GM18502 (cell line): ENCODE data around the gene PRDM5.
"Not testable (repeated sequence)": the region's sequence is repeated elsewhere in the genome, so short reads cannot be mapped to it uniquely, and the experiment has no call there.

Experiments
- ATAC-seq: cut with Tn5 transposase; IDR thresholded peaks from one replicate; pipeline ENCODE4 v1.9.1; 2021; ENCODE audit warnings: mild to moderate bottlenecking; ENCODE audit not compliant: unreplicated experiment, poor library complexity

Gene PRDM5

GRCh38 chr4:120769227-120769626 is 153.3 kb downstream of the PRDM5 start:
- ATAC-seq = no peak

- ATAC-seq = no peak
Measured at GRCh38 chr4:120765260-120765680, 157.3 kb downstream of the PRDM5 start.

GRCh38 chr4:120763650-120764049 is 158.9 kb downstream of the PRDM5 start:
- no peak for ATAC-seq

GRCh38 chr4:120761070-120761469 is 161.5 kb downstream of the PRDM5 start:
- no peak for ATAC-seq

GRCh38 chr4:120760047-120760446 is 162.5 kb downstream of the PRDM5 start:
- ATAC-seq = no peak

GRCh38 chr4:120755864-120756263 is 166.7 kb downstream of the PRDM5 start:
- ATAC-seq = no peak

GRCh38 chr4:120754590-120754989 is 167.9 kb downstream of the PRDM5 start:
- no peak for ATAC-seq

GRCh38 chr4:120753854-120754253 is 168.7 kb downstream of the PRDM5 start:
- no peak for ATAC-seq

GRCh38 chr4:120750152-120750525 is 172.4 kb downstream of the PRDM5 start:
- no peak for ATAC-seq

- peak; percentile 99 for ATAC-seq
Measured at GRCh38 chr4:120749445-120750151, 172.9 kb downstream of the PRDM5 start.

- not testable (repeated sequence) for ATAC-seq
Measured at GRCh38 chr4:120741636-120742035, 180.9 kb downstream of the PRDM5 start.

- ATAC-seq = no peak
Measured at GRCh38 chr4:120736312-120736711, 186.2 kb downstream of the PRDM5 start.

GRCh38 chr4:120733968-120734367 is 188.6 kb downstream of the PRDM5 start:
- ATAC-seq = no peak

GRCh38 chr4:120733054-120733453 is 189.5 kb downstream of the PRDM5 start:
- no peak for ATAC-seq

GRCh38 chr4:120731561-120731960 is 191.0 kb downstream of the PRDM5 start:
- ATAC-seq = no peak

GRCh38 chr4:120730777-120731320 is 191.7 kb downstream of the PRDM5 start:
- ATAC-seq = no peak

GRCh38 chr4:120728892-120729675 is 193.4 kb downstream of the PRDM5 start:
- ATAC-seq = no peak

GRCh38 chr4:120725639-120726580 is 196.6 kb downstream of the PRDM5 start:
- no peak for ATAC-seq

GRCh38 chr4:120724656-120725055 is 197.9 kb downstream of the PRDM5 start:
- ATAC-seq = no peak

- ATAC-seq = no peak
Measured at GRCh38 chr4:120723986-120724385, 198.5 kb downstream of the PRDM5 start.
